GM12878 (cell line): ENCODE data around the gene ADGRV1. TPM values are rescaled to one million over a fixed set of nuclear protein-coding genes. Genes with fewer than 3 reads are reported as not detected.

Source experiments
- ATAC-seq: fragments of 200-7000 bp; cut with Tn5 transposase; 3 replicates; pipeline ENCODE4 v1.9.1; 2020; ENCODE audit warnings: mild to moderate bottlenecking, moderate library complexity
- BruUV-seq: library from RNA; stranded (reverse); fragments of 400-500 nt; replicated peaks from 2 replicates; lab custom pipeline; 2021; lab: Mats Ljungman, UMichigan
- CTCF ChIA-PET: fragments of 300-600 bp; sonication (Branson Sonifier 250); formaldehyde crosslinking; extraction: SDS; loops from one replicate; lab custom pipeline; 2021; ENCODE audit warnings: inconsistent platforms; lab: Yijun Ruan, JAX
- POLR2A ChIA-PET: fragments of 350-600 bp; formaldehyde crosslinking; extraction: SDS; loops from one replicate; lab custom pipeline; 2021; ENCODE audit warnings: inconsistent platforms; lab: Charles Lee
- RAD21 ChIA-PET: fragments of 300-600 bp; sonication (Branson Sonifier 250); formaldehyde crosslinking; loops from one replicate; lab custom pipeline; 2023; ENCODE audit warnings: antibody characterized with exemption; ENCODE audit not compliant: unreplicated experiment; lab: Charles Lee
- SMC1A ChIA-PET: fragments of 300-600 bp; sonication (Branson Sonifier 250); formaldehyde crosslinking; loops from one replicate; lab custom pipeline; 2023; ENCODE audit not compliant: unreplicated experiment, uncharacterized antibody; lab: Charles Lee
- DNase-seq: peaks from one replicate; pipeline ENCODE4 v3.0.0-alpha.2; 2011; ENCODE audit warnings: low read depth, low spot score
- FAIRE-seq: peaks from 3 replicates; lab custom pipeline; 2011; peaks lifted over from hg19 to GRCh38; lab: Jason Lieb, UNC
- H2AFZ ChIP-seq: 2 replicates; pipeline ENCODE4 v1.6.0; 2011; ENCODE audit warnings: low read depth, low read length, control low read depth; ENCODE audit not compliant: control insufficient read depth
- H3K27ac ChIP-seq: 2 replicates; pipeline ENCODE4 v1.5.1; 2011; ENCODE audit warnings: control low read depth; ENCODE audit not compliant: control insufficient read depth, insufficient read depth
- H3K27me3 ChIP-seq, 2 experiments: replicated peaks in 1 of 2; 2 replicates each; pipeline versions ENCODE4 v1.6.0 to v1.6.1; 2011; ENCODE audit warnings: low read length in 1 of 2; ENCODE audit not compliant: control insufficient read depth in 2 of 2, insufficient read depth in 2 of 2
- H3K36me3 ChIP-seq, 2 experiments: 2 replicates each; pipeline ENCODE4 v1.5.1; 2011; ENCODE audit warnings: low read length in 1 of 2; ENCODE audit not compliant: control insufficient read depth in 2 of 2, insufficient read depth in 2 of 2
- H3K4me1 ChIP-seq: 2 replicates; pipeline ENCODE4 v1.6.1; 2011; ENCODE audit warnings: mild to moderate bottlenecking, low read length, moderate library complexity, mixed read lengths; ENCODE audit not compliant: control insufficient read depth, insufficient read depth
- H3K4me2 ChIP-seq: 2 replicates; pipeline ENCODE4 v1.6.0; 2011; ENCODE audit warnings: control low read depth; ENCODE audit not compliant: control insufficient read depth, insufficient read depth
- H3K4me3 ChIP-seq: fragments of 200-600 bp; sonication (generic); 2 replicates; pipeline ENCODE4 v1.5.1; 2016
- H3K79me2 ChIP-seq: 2 replicates; pipeline ENCODE4 v1.6.0; 2011; ENCODE audit warnings: low read length; ENCODE audit not compliant: control insufficient read depth, insufficient read depth
- H3K9ac ChIP-seq: 2 replicates; pipeline ENCODE4 v1.8.0; 2011; ENCODE audit warnings: low read length, control low read depth, mixed read lengths; ENCODE audit not compliant: control insufficient read depth, insufficient read depth
- H3K9me3 ChIP-seq: replicated peaks from 3 replicates; pipeline ENCODE4 v1.5.1; 2011; ENCODE audit warnings: mild to moderate bottlenecking, low read length; ENCODE audit not compliant: control insufficient read depth, insufficient read depth
- H4K20me1 ChIP-seq: 2 replicates; pipeline ENCODE4 v1.6.0; 2011; ENCODE audit not compliant: control insufficient read depth, insufficient read depth
- PRDM15 ChIP-seq: fragments of 450-650 bp; formaldehyde crosslinking; IDR thresholded peaks from 2 replicates; pipeline ENCODE4 v1.4.0; 2020; ENCODE audit warnings: mild to moderate bottlenecking, moderate library complexity
- RELB ChIP-seq: fragments of 450-650 bp; IDR thresholded peaks from 2 replicates; pipeline ENCODE4 v1.6.1; 2017; ENCODE audit warnings: low read depth, mild to moderate bottlenecking, moderate library complexity
- TCF12 ChIP-seq: IDR thresholded peaks from 2 replicates; pipeline ENCODE4 v1.6.1; 2011; ENCODE audit warnings: low read depth, mild to moderate bottlenecking, low read length
- WGBS: methylation state at CpG from one replicate; pipeline ENCODE4 v1.1.6; 2016; ENCODE audit warnings: low lambda C conversion rate; ENCODE audit not compliant: insufficient replicate concordance, insufficient coverage; ENCODE audit errors: missing lambda C conversion rate; 5-methylcytosine and 5-hydroxymethylcytosine counted together
- in situ Hi-C: fragments of 300-500 bp; cut with MboI; formaldehyde crosslinking; loops from 9 replicates; pipeline ENCODE4 v1.14.3; 2018; ENCODE audit warnings: mixed read lengths
- intact Hi-C: fragments of 100-400 bp; cut with micrococcal nuclease; formaldehyde crosslinking; loops from one replicate; pipeline ENCODE4 v1.14.2; 2022; ENCODE audit not compliant: unreplicated experiment
- polyA plus RNA-seq, 11 experiments: library from polyadenylated mRNA; depleted of rRNA in 4 of 11; unstranded in 6 of 11; stranded (reverse) in 5 of 11; fragments of >200 nt; fragmentation: Nextera tagmentation in 4 of 11; fragmentation: Illumina TruSeq in 1 of 11; extraction: Ambion mirVana in 4 of 11; extraction: Trizol in 1 of 11; gene quantifications; 1 replicate in 1 of 11; 2 replicates in 10 of 11; pipeline versions ENCODE4 v1.2.1 to v1.2.3, GENCODE V29; 2011 to 2016; ENCODE audit warnings: inconsistent platforms in 2 of 11, missing spikeins in 2 of 11, low read depth in 1 of 11
- total RNA-seq, 4 experiments: library from RNA; depleted of rRNA in 3 of 4; stranded (reverse); fragments of >200 nt in 3 of 4; fragmentation: Illumina TruSeq in 1 of 4; extraction: Trizol in 1 of 4; gene quantifications; 2 replicates each; pipeline versions ENCODE4 v1.2.1 to v1.2.3, GENCODE V29; 2013 to 2021
- TF ChIP-seq, protein P1 (sequence below): IDR thresholded peaks from 2 replicates; pipeline ENCODE4 v1.6.1; 2011; ENCODE audit warnings: low read depth, low read length, improper control_type of control experiment, borderline replicate concordance

ADGRV1 gene
- total and polyA plus RNA-seq, 10 of the 15 experiments (the other 5 are each of a cell fraction or from before 2014, with no cell fraction given), result 0.04 to 8.1 (median 0.16) TPM; not detected in 1

DNA sequence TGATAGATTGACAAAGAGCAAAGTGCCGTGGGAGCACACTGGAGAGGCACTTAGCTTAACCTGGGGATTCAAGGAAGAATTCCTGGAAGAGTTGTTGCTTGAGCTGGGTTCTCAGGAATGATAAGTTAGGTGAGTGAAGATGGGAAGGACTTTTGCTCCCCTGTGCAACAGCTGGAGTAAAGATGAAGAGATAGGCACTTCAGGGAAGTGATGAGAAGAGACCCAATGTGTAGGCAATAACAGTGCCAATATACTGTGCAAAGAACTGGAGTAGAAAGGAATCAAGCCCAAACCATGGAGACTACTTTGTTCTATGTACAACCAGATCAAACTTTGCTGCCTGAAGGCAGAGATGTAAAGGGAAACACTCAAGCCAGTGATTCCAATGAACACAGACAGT is 92.2 kb downstream of the ADGRV1 start:
- intact Hi-C loops (no loop called here), in situ Hi-C loops (no loop called here)
- Histone ChIP-seq H3K79me2 (no peaks in the 10 kb centered on the region), H3K36me3 (no peaks in the 10 kb centered on the region), H3K4me2 (no peak overlapping the region), H3K27me3 (no peaks in the 10 kb centered on the region), H3K9ac (no peak overlapping the region), H3K4me3 (no peak overlapping the region), H2AFZ (peak overlapping the region; percentile 9; the same call in 1 of the 2 replicates), H3K9me3 (no peaks in the 10 kb centered on the region; the same call in 2 of the 3 replicates), H3K4me1 (no peaks in the 10 kb centered on the region; the same call in 1 of the 2 replicates), H4K20me1 (no peaks in the 10 kb centered on the region), H3K27ac (0 out of 2 replicates have a peak overlapping the region, but pooled peaks have one; percentile 31)
- BruUV-seq, result no TSS peak
- WGBS, result 0% methylated on average over 1 of the region's 1 CpG
- ChIA-PET RAD21 (interaction anchor here (1.2 kb wide), 1 partner anchor 10 kb away, joined by 5 read pairs; no protein-coding TSS in a partner anchor), CTCF (interaction anchor here (1.2 kb wide), 1 partner anchor 46 kb away, joined by 4 read pairs; no protein-coding TSS in a partner anchor), POLR2A (interaction anchor here (1.0 kb wide), 1 partner anchor 11 kb away, joined by 3 read pairs; no protein-coding TSS in a partner anchor), SMC1A (interaction anchor here (1.0 to 1.7 kb wide), 8 partner anchors 8 to 43 kb away, joined by 3 to 13 read pairs (median 3); no protein-coding TSS in a partner anchor)
- ATAC-seq (no peak), FAIRE-seq (no peak), DNase-seq (no peak)
- no peak for TF ChIP-seq PRDM15 (CRISPR knock-in tag)
- TF ChIP-seq RELB, result no peak
- TF ChIP-seq, protein P1, sequence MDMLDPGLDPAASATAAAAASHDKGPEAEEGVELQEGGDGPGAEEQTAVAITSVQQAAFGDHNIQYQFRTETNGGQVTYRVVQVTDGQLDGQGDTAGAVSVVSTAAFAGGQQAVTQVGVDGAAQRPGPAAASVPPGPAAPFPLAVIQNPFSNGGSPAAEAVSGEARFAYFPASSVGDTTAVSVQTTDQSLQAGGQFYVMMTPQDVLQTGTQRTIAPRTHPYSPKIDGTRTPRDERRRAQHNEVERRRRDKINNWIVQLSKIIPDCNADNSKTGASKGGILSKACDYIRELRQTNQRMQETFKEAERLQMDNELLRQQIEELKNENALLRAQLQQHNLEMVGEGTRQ, result no peak
- TF ChIP-seq TCF12, result no peak
